NCI-H446 (cell line): ENCODE measurements around the gene IGF1R.

Experiments
- DNase-seq, 2 experiments: peaks; one replicate each; lab custom pipeline; 2025; lab: John Stamatoyannopoulos, UW

Gene IGF1R

DNA sequence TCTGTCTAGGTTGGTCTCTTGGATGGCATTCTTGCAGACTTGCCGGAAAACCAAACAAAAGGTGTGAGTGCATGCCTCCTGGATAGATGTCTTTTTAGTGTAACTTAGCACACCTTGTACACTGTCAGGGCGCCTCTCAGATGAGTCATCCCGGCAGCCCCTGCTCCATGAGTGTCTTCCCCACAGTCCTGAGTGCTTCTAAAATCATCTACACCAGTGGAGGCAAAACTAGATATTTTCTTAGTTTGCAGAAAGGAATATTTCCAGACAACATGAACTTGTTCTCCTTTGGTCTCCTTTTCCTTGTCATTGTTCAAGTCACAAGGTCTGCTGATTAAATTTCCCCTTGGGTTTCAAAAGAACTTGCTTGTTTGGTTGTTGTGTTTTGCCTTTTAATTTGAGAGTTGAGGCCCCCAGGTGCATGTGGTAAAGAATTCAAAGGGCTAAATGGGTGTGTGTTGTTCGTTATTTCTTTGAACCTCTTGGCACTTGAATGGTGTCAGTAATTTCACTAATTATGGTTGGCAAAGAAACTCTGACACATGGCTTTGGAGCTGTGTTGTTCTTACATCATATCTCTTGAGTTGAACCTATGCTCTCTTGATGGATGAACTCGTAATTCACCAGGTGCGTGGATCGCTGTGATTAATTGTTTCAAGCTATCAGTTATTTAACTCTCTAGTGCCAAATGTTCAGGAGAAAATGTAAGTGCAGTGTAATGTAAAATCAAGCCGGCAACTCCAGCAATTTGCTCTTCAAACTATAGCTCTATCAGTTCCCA is 98.2 kb downstream of the IGF1R start:
- DNase-seq: no peak

DNA sequence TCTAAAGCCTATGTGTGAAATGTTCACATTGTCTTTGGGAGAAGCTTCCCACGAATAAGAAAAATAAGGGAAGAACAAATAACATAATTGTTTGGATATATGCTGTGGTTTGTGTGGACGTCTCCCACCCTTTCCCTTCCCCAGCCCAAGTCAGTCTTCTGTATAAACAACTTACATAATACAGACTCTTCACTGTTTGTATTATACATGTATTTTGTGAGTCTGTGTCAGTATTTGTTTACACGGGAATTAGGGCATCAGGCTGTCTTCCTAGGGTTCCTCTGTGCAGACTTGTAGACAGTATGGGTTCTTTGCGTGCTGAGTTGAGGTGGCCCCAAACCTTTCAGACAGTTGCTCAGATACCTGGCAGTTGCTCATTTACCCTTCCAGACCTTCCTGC is 103.4 kb downstream of the IGF1R start:
- DNase-seq: no peak

DNA sequence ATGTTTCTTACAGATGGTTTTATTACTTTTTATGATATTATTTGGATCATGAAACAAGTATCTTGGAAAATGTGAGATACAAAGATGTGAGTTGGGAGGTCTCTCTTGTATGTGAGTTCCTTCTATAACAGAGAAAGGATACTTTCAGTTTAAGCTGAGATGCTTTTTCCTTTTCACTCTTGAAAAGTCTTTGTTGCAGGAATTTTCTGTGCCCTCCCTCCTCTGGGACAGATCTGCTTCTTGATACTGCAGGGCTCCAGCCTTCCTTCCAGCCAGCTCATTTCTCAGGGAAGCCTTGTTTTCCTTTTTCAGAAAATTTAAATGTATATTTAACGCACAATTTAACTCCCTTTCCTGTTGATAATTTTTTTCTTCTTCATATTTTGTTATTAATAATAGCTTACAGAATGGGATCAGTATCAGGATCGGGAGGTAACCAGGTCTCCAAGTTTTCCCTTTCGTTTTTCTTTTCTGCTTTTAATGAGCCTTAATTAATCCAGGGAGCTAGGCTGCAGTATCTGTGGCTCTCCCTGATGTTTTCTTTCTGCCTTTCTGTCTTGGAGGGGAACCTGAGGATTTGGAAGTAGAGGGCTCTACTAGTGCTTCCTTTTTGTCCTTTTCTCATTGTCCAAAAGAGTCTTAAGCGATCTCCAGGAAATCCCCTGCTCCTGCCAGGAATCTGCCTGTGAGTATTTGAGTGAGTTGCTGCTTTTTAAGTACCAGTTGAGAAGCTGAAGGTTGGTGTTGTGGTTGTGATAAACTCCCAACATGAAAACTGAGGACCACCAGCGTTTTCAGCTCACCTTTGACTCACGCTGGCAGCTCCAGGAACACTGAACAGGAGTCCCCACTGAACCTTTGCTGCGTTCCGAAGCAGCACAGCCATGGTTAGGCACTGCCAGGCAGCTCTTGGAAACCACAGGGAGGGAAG is 105.7 kb downstream of the IGF1R start:
- DNase-seq: no peak

DNA sequence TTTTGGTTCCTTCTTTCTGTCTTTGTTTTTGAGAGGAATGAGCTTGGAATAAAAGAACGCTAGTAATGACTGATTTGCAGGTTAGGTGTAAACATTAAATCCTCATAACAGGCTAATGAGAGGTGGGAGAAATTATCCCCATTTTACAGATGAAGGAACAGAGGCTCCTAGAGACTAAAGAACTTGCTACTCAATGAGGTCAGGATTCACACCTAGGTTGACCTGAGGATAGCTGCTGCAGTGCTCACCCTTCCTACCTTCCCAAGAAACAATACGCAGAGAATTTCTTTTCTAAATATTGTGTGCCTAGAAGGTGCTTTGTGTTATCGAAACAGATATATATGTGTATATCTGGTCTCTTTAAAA is 106.3 kb downstream of the IGF1R start:
- DNase-seq: no peak

DNA sequence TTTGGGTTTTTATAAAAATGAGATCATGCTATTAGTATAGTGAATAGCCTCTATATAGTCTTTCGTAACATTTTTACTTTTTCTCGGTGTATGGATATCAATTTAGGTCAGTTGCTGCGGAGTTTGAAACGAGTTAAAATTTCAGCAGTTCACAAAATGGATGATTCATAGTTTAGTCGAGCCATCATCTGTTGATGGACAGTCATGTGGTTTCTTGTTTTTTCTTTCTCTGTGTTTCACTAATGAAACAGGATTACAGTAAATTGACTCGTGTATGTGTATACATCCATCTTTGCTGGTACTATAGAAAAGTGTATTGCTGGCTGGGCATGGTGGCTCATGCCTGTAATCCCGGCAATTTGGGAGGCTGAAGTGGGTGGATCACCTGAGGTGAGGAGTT is 106.8 kb downstream of the IGF1R start:
- DNase-seq: no peak

- no peak for DNase-seq
These were observed 107.4 kb downstream of the IGF1R start for GRCh38 chr15:98755781-98756180.

GRCh38 chr15:98758224-98758623 is 109.9 kb downstream of the IGF1R start:
- no peak for DNase-seq

DNA sequence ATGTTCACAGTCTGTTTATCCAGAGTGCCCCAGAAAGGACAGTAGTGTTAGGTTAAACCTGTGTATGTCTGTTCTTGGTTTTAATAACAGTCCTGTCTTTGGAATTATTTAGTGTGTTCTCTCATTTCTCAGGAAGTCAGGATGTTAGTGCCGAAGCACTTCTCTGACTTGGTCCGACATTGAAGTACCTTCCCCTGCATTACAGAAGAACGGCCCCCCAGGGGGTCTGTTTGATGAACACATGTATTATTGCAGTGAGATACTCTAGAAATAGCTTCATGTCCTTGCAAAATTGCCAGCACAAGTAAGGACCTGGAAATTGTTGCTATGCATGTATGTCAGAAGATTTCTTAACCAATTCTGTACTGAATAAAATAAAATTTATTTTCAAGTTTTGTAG is 110.9 kb downstream of the IGF1R start:
- DNase-seq: no peak

DNA sequence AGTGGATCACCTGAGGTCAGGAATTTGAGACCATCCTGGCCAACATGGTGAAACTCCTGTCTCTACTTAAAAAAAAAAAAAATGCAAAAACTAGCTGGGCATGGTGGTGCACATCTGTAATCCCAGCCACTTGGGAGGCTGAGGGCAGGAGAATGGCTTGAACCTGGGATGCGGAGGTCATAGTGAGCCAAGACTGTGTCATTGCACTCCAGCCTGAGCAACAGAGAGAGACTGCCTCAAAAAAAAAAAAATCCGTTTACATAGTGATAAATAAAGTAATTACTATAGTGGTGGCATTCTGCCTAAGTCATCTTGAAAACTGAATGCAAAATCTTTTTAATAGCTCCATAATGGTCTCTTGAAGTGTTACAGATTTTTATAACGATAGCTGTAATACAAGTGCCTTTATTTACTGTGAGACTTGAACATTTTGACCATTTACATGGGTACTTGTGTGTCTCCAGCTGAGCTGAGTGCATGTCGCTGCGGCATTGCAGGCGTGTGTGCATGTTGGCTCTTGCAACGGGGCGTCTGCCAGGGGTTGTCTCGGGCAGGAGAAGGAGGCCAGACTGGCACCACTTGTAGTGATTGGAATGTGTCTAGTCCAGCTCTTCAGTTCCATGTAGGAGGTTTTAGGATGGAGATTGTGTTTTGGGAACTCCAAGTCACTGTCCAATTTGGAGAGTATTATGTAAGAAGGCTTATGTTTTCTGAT is 111.9 kb downstream of the IGF1R start:
- DNase-seq: peak in 1 of 2 experiments; percentile 43

DNA sequence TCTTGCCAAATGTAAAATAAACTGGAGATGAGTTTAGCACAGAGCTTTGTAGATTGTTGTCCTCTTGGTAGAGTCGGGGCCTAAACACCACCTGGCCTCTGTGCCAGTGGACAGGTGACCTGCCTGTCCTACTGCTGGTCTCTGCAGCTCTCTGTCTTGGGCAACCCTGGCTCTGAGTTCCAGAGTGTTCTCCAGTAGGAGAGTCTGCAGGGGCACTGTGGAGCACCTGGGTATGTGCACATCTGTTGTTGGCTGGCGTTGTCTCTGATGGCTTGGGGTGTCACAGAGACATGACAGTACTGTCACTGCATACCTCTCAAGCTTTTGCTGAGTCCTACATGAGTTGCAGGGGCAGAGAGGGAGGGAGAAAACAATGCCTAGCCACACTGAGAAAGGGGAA is 112.6 kb downstream of the IGF1R start:
- DNase-seq: no peak

GRCh38 chr15:98763179-98763578 is 114.8 kb downstream of the IGF1R start:
- no peak for DNase-seq

DNA sequence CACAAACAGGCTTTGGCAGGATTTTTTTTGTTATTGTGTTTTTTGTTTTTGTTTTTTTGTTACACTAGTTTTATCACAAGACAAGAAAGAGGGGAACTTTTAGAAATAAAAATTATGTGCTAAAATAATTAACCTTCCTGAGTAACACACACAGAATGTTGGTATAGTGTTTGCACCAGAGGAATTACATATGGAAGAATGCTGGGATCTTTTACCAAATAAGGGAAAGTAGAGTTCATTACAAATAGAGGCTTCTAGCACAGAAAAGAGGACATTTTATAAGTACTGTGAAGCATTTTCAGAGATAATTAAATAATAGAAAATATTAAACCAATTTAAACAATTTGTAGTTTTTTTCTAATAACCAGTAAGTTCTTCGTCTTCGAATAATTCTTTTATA is 116.0 kb downstream of the IGF1R start:
- no peak for DNase-seq

- DNase-seq: no peak
These were observed 117.3 kb downstream of the IGF1R start for GRCh38 chr15:98765610-98766009.

GRCh38 chr15:98767692-98768091 is 119.4 kb downstream of the IGF1R start:
- no peak for DNase-seq

DNA sequence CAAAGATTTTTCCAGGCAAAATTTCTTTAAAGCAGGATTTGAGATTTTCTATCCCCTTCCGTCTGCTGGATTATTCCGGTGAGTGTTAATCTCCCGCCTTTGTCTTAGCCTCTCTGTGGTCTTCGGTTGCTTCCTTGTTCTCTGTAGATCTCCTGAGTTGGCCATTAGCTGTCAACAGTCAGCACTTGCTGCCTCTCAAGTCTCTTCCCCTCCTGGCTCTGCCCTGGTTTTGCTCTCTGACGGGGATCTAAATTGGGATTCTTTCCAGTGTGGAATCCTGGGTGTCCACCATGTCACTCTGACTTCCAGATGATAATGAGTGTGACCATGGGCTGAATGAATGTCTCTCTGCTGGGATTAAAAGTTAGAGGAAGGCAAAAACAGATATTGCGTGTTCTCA is 121.5 kb downstream of the IGF1R start:
- DNase-seq: no peak

DNA sequence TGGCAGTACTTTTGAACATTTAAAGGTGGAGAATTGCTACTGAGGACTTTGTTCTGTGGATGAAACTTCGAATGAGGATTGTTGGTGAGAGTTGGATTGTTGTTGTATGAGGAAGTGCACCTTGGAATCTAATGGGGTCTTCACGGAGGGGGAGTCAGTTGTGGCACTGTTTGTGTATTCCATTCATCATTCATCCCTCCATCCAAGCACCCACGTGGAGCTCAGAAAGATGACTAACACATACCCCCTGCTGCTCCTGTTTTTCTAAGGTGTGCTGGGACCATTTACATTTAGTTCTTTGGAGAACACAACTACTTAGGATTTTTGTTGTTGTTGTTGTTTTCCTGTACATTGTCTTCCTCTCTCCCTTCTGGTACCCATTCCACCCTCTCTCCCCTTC is 122.6 kb downstream of the IGF1R start:
- no peak for DNase-seq

DNA sequence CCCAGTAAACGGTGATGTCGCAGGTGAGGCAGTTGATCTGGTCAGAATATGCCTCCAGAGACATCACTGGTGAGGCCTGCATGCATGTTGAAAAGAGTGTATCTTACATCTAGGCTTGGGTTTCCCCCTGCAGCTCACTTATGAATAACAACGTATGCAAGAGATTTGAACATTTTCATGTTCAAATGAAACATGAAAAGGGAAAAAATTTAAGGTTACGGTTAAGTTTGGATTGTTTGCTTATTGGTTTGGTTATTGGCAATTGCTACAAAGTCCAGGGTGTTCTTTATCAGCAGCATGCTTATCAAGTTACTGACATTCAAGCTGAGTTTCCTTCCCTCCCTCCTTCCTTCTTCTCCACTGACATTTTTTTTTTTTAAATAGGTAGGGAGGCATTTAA is 123.2 kb downstream of the IGF1R start:
- DNase-seq: no peak

GRCh38 chr15:98772895-98773294 is 124.6 kb downstream of the IGF1R start:
- DNase-seq: no peak

DNA sequence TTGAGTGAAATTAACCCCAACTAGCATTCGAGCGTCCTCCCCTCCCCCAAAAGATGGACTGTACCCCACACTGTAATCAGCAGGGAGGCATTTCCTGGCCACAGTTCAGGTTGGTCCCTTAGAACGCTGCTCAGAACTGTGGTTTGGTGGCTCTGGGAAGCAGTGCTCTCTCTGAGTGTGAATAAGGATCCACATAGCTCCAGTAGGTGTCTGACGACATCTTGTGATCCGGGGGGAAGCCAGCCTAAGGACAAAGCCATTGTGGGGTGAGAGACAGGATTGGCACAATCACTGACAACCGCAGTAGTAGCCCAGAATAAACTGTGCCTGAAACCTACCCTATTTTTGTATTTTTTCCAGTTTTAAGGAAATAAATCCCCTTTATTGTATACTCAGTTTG is 125.3 kb downstream of the IGF1R start:
- no peak for DNase-seq

GRCh38 chr15:98774756-98775497 is 126.6 kb downstream of the IGF1R start:
- no peak for DNase-seq

GRCh38 chr15:98775498-98776230 is 127.3 kb downstream of the IGF1R start:
- DNase-seq: no peak
